Fibroblast of lung (primary cell): ENCODE data around the gene TRRAP.

Experiments
- EZH2 ChIP-seq: IDR thresholded peaks from 2 replicates; pipeline ENCODE4 v1.5.1; 2012; ENCODE audit warnings: low read length, control low read depth, mild to moderate bottlenecking; ENCODE audit errors: missing control alignments
- TF ChIP-seq, protein P1 (sequence below), 2 donors: IDR thresholded peaks in 1 of 2; conservative IDR thresholded peaks in 1 of 2; 1 replicate in 1 of 2; 2 replicates in 1 of 2; pipeline ENCODE4 v1.5.1; 2011 to 2012; ENCODE audit warnings: low read length in 2 of 2, control low read depth in 1 of 2, inconsistent platforms in 1 of 2, low read depth in 1 of 2, mild to moderate bottlenecking in 1 of 2

DNA sequence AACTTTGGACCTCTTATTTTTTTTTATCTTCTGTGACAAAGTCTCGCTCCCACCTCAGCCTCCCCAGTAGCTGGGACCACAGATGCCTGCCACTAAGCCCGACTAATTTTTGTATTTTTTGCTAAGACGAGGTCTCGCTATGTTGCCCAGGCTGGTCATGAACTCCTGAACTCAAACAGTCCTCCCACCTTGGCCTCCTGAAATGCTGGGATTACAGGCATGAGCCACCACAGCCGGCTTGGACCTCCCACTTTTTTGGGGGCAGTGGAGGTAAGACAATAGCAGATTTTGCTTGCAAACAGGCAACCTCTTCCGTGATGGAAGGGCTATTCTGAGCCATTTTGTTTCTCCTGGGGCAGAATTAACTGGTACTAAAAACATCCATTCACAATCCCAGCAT lies 1.2 kb upstream of the TRRAP start:
- TF ChIP-seq, protein P1, sequence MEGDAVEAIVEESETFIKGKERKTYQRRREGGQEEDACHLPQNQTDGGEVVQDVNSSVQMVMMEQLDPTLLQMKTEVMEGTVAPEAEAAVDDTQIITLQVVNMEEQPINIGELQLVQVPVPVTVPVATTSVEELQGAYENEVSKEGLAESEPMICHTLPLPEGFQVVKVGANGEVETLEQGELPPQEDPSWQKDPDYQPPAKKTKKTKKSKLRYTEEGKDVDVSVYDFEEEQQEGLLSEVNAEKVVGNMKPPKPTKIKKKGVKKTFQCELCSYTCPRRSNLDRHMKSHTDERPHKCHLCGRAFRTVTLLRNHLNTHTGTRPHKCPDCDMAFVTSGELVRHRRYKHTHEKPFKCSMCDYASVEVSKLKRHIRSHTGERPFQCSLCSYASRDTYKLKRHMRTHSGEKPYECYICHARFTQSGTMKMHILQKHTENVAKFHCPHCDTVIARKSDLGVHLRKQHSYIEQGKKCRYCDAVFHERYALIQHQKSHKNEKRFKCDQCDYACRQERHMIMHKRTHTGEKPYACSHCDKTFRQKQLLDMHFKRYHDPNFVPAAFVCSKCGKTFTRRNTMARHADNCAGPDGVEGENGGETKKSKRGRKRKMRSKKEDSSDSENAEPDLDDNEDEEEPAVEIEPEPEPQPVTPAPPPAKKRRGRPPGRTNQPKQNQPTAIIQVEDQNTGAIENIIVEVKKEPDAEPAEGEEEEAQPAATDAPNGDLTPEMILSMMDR (conservative IDR thresholded peaks at IDR 0.05 in 1 of 2, IDR thresholded peaks at IDR 0.05 in 1 of 2; ENCODE audit: low read depth in 1 of 2, low read length in 2 of 2), result no peak
- TF ChIP-seq EZH2, result no peak
